MCF 10A (cell line): ENCODE results near the gene ARHGAP42. TPM values are rescaled to one million over a fixed set of nuclear protein-coding genes. Genes with fewer than 3 reads are reported as not detected.

Source experiments
- BruUV-seq: library from RNA; stranded (reverse); fragments of 400-500 nt; replicated peaks from 2 replicates; lab custom pipeline; 2021; lab: Mats Ljungman, UMichigan
- CTCF ChIA-PET: fragments of 300-600 bp; sonication (Branson Sonifier 250); formaldehyde crosslinking; extraction: SDS; loops from one replicate; lab custom pipeline; 2021; ENCODE audit warnings: antibody characterized with exemption, inconsistent platforms; lab: Yijun Ruan, JAX
- POLR2A ChIA-PET: fragments of 300-600, 350-650 bp; sonication (Branson Sonifier 250); formaldehyde crosslinking; extraction: SDS; loops from one replicate; lab custom pipeline; 2020; ENCODE audit warnings: antibody characterized with exemption, inconsistent platforms; lab: Yijun Ruan, JAX
- DNase-seq: peaks from one replicate; pipeline ENCODE4 v3.0.0-alpha.2; 2018; ENCODE audit not compliant: unreplicated experiment
- H3K27ac Mint-ChIP-seq: one replicate; pipeline ENCODE4 v1.8.0; 2022; ENCODE audit warnings: mild to moderate bottlenecking, low read depth, mixed read lengths; ENCODE audit not compliant: unreplicated experiment
- H3K27me3 Mint-ChIP-seq: one replicate; pipeline ENCODE4 v1.8.0; 2022; ENCODE audit warnings: mixed read lengths; ENCODE audit not compliant: insufficient read depth, unreplicated experiment
- H3K36me3 Mint-ChIP-seq: one replicate; pipeline ENCODE4 v1.8.0; 2022; ENCODE audit warnings: mild to moderate bottlenecking, moderate library complexity, mixed read lengths; ENCODE audit not compliant: insufficient read depth, unreplicated experiment
- H3K4me1 Mint-ChIP-seq: one replicate; pipeline ENCODE4 v1.8.0; 2022; ENCODE audit warnings: mixed read lengths; ENCODE audit not compliant: insufficient read depth, unreplicated experiment
- H3K4me3 Mint-ChIP-seq: one replicate; pipeline ENCODE4 v1.8.0; 2022; ENCODE audit warnings: mild to moderate bottlenecking, moderate library complexity, mixed read lengths; ENCODE audit not compliant: unreplicated experiment
- H3K9me3 Mint-ChIP-seq: one replicate; pipeline ENCODE4 v1.8.0; 2022; ENCODE audit warnings: mixed read lengths; ENCODE audit not compliant: unreplicated experiment
- intact Hi-C: fragments of 100-400 bp; cut with micrococcal nuclease; formaldehyde crosslinking; loops from 2 replicates; pipeline ENCODE4 v1.14.1; 2022
- total RNA-seq: library from RNA; stranded (reverse); gene quantifications from 2 replicates; pipeline ENCODE4 v1.2.3, GENCODE V29; 2022
- TF ChIP-seq, protein P1 (sequence below): fragments of 200-600 bp; IDR thresholded peaks from one replicate; pipeline ENCODE4 v1.8.0; 2022; ENCODE audit warnings: antibody characterized with exemption, mild to moderate bottlenecking; ENCODE audit not compliant: unreplicated experiment

Gene ARHGAP42
- total RNA-seq, 1 experiment from 2014 or later, result 2.5 TPM

DNA sequence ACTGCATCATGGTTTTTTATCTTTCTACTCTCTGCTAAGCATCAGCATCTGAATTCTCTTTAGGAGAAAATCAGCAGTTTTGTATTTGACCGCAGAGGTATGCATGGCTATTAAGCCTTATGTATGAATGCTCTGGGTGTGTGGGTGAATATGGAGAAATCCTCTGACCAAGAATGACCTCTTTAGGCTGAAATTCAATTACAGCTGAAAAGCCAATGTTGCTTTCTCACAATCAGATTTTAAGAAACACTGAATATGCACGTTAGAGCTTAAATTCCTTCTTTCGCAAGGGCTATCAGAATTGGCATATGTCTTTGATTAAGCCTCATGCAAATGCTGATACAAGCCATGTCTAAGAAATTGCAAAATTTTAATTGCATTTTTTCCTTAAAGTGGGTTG is 43.2 kb downstream of the ARHGAP42 start:
- CTCF ChIA-PET, result no interaction called here
- Mint-ChIP-seq H3K27me3 (no peaks in the 10 kb centered on the region), H3K27ac (no peak overlapping the region), H3K4me1 (no peaks in the 10 kb centered on the region), H3K4me3 (no peak overlapping the region), H3K9me3 (no peaks in the 10 kb centered on the region), H3K36me3 (no peaks in the 10 kb centered on the region)
- intact Hi-C loops, result no loop called here
- POLR2A ChIA-PET, result interaction anchor here (0.6 kb wide), 1 partner anchor 237 kb away, joined by 4 read pairs; no protein-coding TSS in a partner anchor
- TF ChIP-seq, protein P1, sequence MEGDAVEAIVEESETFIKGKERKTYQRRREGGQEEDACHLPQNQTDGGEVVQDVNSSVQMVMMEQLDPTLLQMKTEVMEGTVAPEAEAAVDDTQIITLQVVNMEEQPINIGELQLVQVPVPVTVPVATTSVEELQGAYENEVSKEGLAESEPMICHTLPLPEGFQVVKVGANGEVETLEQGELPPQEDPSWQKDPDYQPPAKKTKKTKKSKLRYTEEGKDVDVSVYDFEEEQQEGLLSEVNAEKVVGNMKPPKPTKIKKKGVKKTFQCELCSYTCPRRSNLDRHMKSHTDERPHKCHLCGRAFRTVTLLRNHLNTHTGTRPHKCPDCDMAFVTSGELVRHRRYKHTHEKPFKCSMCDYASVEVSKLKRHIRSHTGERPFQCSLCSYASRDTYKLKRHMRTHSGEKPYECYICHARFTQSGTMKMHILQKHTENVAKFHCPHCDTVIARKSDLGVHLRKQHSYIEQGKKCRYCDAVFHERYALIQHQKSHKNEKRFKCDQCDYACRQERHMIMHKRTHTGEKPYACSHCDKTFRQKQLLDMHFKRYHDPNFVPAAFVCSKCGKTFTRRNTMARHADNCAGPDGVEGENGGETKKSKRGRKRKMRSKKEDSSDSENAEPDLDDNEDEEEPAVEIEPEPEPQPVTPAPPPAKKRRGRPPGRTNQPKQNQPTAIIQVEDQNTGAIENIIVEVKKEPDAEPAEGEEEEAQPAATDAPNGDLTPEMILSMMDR, result no peak
- DNase-seq, result no peak
- no TSS peak for BruUV-seq

DNA sequence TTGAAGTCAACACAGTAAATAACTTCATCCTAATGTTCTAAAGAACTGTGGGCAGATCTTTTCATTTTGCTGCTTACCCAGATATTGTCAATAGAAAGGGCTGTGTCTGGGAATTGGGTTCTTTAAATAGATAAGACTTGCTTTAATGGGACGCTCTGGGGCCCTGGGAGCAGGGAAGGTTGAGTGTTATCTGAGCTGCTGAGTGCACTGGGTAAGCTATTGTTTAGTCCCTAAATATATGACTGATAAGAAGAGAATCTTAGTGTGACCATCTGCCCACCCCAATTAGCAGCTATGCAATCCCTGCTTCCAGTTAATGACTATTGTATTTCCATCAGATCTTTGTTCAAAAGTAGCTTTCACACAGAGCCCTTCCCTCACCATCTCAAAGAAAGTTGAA is 44.4 kb downstream of the ARHGAP42 start:
- POLR2A ChIA-PET, result interaction anchor here (0.7 kb wide), 1 partner anchor 19 kb away, joined by 3 read pairs; no protein-coding TSS in a partner anchor
- no peaks in the 10 kb centered on the region for H3K36me3 Mint-ChIP-seq
- H3K27ac Mint-ChIP-seq, result no peak overlapping the region
- H3K9me3 Mint-ChIP-seq, result no peaks in the 10 kb centered on the region
- H3K4me1 Mint-ChIP-seq, result no peaks in the 10 kb centered on the region
- CTCF ChIA-PET, result interaction anchor here (1.1 kb wide), 1 partner anchor 155 kb away, joined by 3 read pairs; no protein-coding TSS in a partner anchor
- BruUV-seq, result no TSS peak
- H3K27me3 Mint-ChIP-seq, result no peaks in the 10 kb centered on the region
- no peak overlapping the region for H3K4me3 Mint-ChIP-seq
- TF ChIP-seq, protein P1, result no peak
- no peak for DNase-seq
- intact Hi-C loops, result no loop called here

DNA sequence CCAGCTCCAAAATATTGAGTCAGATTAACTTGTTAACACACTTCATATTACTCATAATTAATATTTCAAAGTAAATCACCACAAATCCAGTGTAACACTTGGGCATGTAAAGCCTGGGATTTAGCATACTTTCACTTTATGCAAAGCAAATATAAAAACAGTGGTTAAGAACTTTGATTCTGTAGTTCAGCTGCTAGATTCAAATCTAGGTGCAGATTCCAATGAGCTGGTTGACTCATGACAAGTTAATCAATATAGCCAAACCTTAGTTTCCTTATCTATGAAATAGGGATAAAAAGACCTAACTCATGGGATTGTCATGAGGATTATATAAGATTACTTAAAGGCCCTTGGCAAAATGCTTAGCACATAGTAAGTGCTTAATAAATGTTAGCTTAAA is 45.9 kb downstream of the ARHGAP42 start:
- POLR2A ChIA-PET, result no interaction called here
- Mint-ChIP-seq H3K9me3 (no peaks in the 10 kb centered on the region), H3K27me3 (no peaks in the 10 kb centered on the region), H3K4me1 (no peaks in the 10 kb centered on the region), H3K4me3 (no peak overlapping the region), H3K36me3 (no peaks in the 10 kb centered on the region), H3K27ac (no peak overlapping the region)
- CTCF ChIA-PET, result interaction anchor here (0.6 to 1.5 kb wide), 3 partner anchors 21 to 45 kb away, joined by 3 to 4 read pairs (median 3); no protein-coding TSS in a partner anchor
- no TSS peak for BruUV-seq
- DNase-seq, result no peak
- intact Hi-C loops, result no loop called here
- TF ChIP-seq, protein P1, result no peak

DNA sequence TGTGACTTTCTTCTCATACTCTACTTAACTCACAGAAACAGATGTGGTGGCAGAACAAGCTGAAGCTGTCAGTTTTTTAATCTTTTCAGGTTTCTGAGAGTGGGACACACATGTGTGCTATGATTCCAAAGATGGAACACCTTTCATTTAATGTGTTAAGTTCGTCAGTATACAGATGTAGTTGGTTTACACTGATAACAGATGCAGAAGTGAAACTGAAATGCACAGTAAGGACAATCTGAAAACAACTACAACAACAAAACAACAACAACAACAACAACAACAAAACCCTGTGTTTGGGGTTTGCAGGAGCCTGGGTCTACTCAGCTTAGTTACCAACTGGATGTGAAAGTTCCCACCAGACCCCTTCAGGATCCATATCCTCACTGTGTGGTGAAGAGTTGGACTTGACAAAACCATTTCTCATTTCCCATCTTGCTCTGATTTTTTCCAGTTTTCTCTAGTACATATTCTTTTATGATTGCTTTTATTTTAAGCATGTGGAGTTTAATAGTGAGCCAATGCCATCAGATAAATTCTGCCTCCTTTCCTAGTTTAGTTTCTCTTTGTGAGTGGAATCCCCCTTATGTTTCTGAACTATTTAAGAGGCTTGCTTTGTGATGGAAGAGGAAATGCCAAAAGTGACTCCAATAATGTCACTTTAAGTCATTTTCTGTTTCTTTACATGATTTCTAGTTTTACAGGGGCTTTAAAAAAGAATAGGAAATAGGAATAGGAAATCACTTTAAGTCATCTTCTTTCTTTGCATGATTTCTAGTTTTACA is 47.8 kb downstream of the ARHGAP42 start:
- Mint-ChIP-seq H3K36me3 (no peaks in the 10 kb centered on the region), H3K9me3 (no peaks in the 10 kb centered on the region), H3K4me1 (no peaks in the 10 kb centered on the region), H3K27ac (peak overlapping the region; percentile 49), H3K4me3 (no peak overlapping the region), H3K27me3 (no peaks in the 10 kb centered on the region)
- intact Hi-C loops, result no loop called here
- TF ChIP-seq, protein P1, result no peak
- no TSS peak for BruUV-seq
- CTCF ChIA-PET, result no interaction called here
- DNase-seq, result no peak
- POLR2A ChIA-PET, result no interaction called here
